WTC11 (cell line): ENCODE data around the gene ATF4. TPM values are rescaled to one million over a fixed set of nuclear protein-coding genes. Genes with fewer than 3 reads are reported as not detected.

Experiments
- ATAC-seq: fragments of 200-7000 bp; cut with Tn5 transposase; 2 replicates; pipeline ENCODE4 v1.10.0; 2021; ENCODE audit warnings: mild to moderate bottlenecking, moderate library complexity
- CTCF ChIA-PET: fragments of 300-600 bp; sonication (Branson Sonifier 250); formaldehyde crosslinking; loops from one replicate; lab custom pipeline; 2021; ENCODE audit warnings: antibody characterized with exemption; lab: Charles Lee
- POLR2A ChIA-PET: fragments of 350-600 bp; sonication (Branson Sonifier 250); formaldehyde crosslinking; loops from one replicate; lab custom pipeline; 2021; ENCODE audit warnings: antibody characterized with exemption; lab: Charles Lee
- DNase-seq: peaks from one replicate; pipeline ENCODE4 v3.0.0; 2021; ENCODE audit warnings: low spot score
- H3K27ac Mint-ChIP-seq: 2 replicates; pipeline ENCODE4 v1.8.0; 2021; ENCODE audit warnings: mixed read lengths
- H3K27me3 Mint-ChIP-seq: 2 replicates; pipeline ENCODE4 v1.8.0; 2021; ENCODE audit warnings: low read depth, mild to moderate bottlenecking, moderate library complexity, mixed read lengths
- H3K36me3 Mint-ChIP-seq: 2 replicates; pipeline ENCODE4 v1.8.0; 2021; ENCODE audit warnings: mixed read lengths
- H3K4me1 Mint-ChIP-seq: 2 replicates; pipeline ENCODE4 v1.8.0; 2022; ENCODE audit warnings: mixed read lengths
- H3K4me3 Mint-ChIP-seq: 2 replicates; pipeline ENCODE4 v1.8.0; 2021; ENCODE audit warnings: mild to moderate bottlenecking, moderate library complexity, mixed read lengths
- H3K9me3 Mint-ChIP-seq: 2 replicates; pipeline ENCODE4 v1.8.0; 2021; ENCODE audit warnings: mixed read lengths
- ATF1 ChIP-seq: sonication (generic); formaldehyde crosslinking; IDR thresholded peaks from 2 replicates; pipeline ENCODE4 v1.8.1; 2023; ENCODE audit warnings: mild to moderate bottlenecking, moderate library complexity, missing genetic modification reagents
- CREB1 ChIP-seq: sonication (generic); formaldehyde crosslinking; IDR thresholded peaks from 2 replicates; pipeline ENCODE4 v1.8.0; 2023; ENCODE audit warnings: mild to moderate bottlenecking, missing genetic modification reagents
- CREM ChIP-seq: sonication (generic); formaldehyde crosslinking; IDR thresholded peaks from 2 replicates; pipeline ENCODE4 v1.8.1; 2022; ENCODE audit warnings: mild to moderate bottlenecking, missing genetic modification reagents, moderate library complexity
- ELF4 ChIP-seq: sonication (generic); formaldehyde crosslinking; IDR thresholded peaks from 2 replicates; pipeline ENCODE4 v1.8.1; 2022; ENCODE audit warnings: low read depth, mild to moderate bottlenecking, moderate library complexity, missing genetic modification reagents
- ETV6 ChIP-seq: sonication (generic); formaldehyde crosslinking; IDR thresholded peaks from 2 replicates; pipeline ENCODE4 v1.8.1; 2022; ENCODE audit warnings: mild to moderate bottlenecking, missing genetic modification reagents
- GTF2I ChIP-seq: fragments of 250-450 bp; sonication (Bioruptor Pico); conservative IDR thresholded peaks from 2 replicates; pipeline ENCODE4 v1.4.0; 2021; ENCODE audit warnings: mild to moderate bottlenecking
- HMGA2 ChIP-seq: fragments of 250-450 bp; sonication (Bioruptor Pico); IDR thresholded peaks from 2 replicates; pipeline ENCODE4 v1.4.0; 2021; ENCODE audit warnings: mild to moderate bottlenecking, moderate library complexity
- JUN ChIP-seq: sonication (generic); formaldehyde crosslinking; IDR thresholded peaks from 2 replicates; pipeline ENCODE4 v1.8.0; 2023; ENCODE audit warnings: mild to moderate bottlenecking, missing genetic modification reagents
- ZBTB21 ChIP-seq: sonication (generic); formaldehyde crosslinking; IDR thresholded peaks from 2 replicates; pipeline ENCODE4 v1.8.1; 2023; ENCODE audit warnings: mild to moderate bottlenecking, missing genetic modification reagents, borderline replicate concordance
- ZMAT4 ChIP-seq: fragments of 250-450 bp; sonication (Bioruptor Pico); IDR thresholded peaks from 2 replicates; pipeline ENCODE4 v1.9.0; 2021; ENCODE audit warnings: mild to moderate bottlenecking
- ZNF138 ChIP-seq: sonication (generic); formaldehyde crosslinking; conservative IDR thresholded peaks from 2 replicates; pipeline ENCODE4 v1.8.1; 2022; ENCODE audit warnings: mild to moderate bottlenecking, moderate library complexity, missing genetic modification reagents
- ZNF263 ChIP-seq: sonication (generic); formaldehyde crosslinking; IDR thresholded peaks from 2 replicates; pipeline ENCODE4 v1.8.1; 2022; ENCODE audit warnings: low read depth, mild to moderate bottlenecking, moderate library complexity, missing genetic modification reagents
- ZNF416 ChIP-seq: fragments of 250-450 bp; sonication (Bioruptor Pico); IDR thresholded peaks from 2 replicates; pipeline ENCODE4 v1.9.0; 2021; ENCODE audit warnings: mild to moderate bottlenecking, inconsistent platforms
- ZNF512 ChIP-seq: sonication (generic); formaldehyde crosslinking; IDR thresholded peaks from 2 replicates; pipeline ENCODE4 v1.8.1; 2022; ENCODE audit warnings: missing genetic modification reagents, borderline replicate concordance
- total RNA-seq: library from RNA; stranded (reverse); gene quantifications from 3 replicates; pipeline ENCODE4 v1.2.3, GENCODE V29; 2021
- TF ChIP-seq, protein P1 (sequence below): sonication (generic); formaldehyde crosslinking; conservative IDR thresholded peaks from 2 replicates; pipeline ENCODE4 v1.8.1; 2023; ENCODE audit warnings: mild to moderate bottlenecking, low read depth, missing genetic modification reagents, moderate library complexity
- TF ChIP-seq, protein P2 (sequence below): sonication (generic); formaldehyde crosslinking; IDR thresholded peaks from 2 replicates; pipeline ENCODE4 v1.8.0; 2022; ENCODE audit warnings: mild to moderate bottlenecking, missing genetic modification reagents
- TF ChIP-seq, protein P3 (sequence below): sonication (generic); formaldehyde crosslinking; IDR thresholded peaks from 2 replicates; pipeline ENCODE4 v1.8.0; 2022; ENCODE audit warnings: missing genetic modification reagents
- TF ChIP-seq, protein P4 (sequence below): sonication (generic); formaldehyde crosslinking; IDR thresholded peaks from 2 replicates; pipeline ENCODE4 v1.8.1; 2022; ENCODE audit warnings: low read depth, missing genetic modification reagents, borderline replicate concordance
- TF ChIP-seq, protein P5 (sequence below): fragments of 250-450 bp; sonication (Bioruptor Pico); IDR thresholded peaks from 2 replicates; pipeline ENCODE4 v1.9.0; 2021; ENCODE audit warnings: mild to moderate bottlenecking, borderline replicate concordance
- TF ChIP-seq, protein P6 (sequence below): sonication (generic); formaldehyde crosslinking; IDR thresholded peaks from 2 replicates; pipeline ENCODE4 v1.8.1; 2023; ENCODE audit warnings: mild to moderate bottlenecking, missing genetic modification reagents, moderate library complexity

Gene ATF4
- total RNA-seq, 1 experiment from 2014 or later, result 460 TPM

DNA sequence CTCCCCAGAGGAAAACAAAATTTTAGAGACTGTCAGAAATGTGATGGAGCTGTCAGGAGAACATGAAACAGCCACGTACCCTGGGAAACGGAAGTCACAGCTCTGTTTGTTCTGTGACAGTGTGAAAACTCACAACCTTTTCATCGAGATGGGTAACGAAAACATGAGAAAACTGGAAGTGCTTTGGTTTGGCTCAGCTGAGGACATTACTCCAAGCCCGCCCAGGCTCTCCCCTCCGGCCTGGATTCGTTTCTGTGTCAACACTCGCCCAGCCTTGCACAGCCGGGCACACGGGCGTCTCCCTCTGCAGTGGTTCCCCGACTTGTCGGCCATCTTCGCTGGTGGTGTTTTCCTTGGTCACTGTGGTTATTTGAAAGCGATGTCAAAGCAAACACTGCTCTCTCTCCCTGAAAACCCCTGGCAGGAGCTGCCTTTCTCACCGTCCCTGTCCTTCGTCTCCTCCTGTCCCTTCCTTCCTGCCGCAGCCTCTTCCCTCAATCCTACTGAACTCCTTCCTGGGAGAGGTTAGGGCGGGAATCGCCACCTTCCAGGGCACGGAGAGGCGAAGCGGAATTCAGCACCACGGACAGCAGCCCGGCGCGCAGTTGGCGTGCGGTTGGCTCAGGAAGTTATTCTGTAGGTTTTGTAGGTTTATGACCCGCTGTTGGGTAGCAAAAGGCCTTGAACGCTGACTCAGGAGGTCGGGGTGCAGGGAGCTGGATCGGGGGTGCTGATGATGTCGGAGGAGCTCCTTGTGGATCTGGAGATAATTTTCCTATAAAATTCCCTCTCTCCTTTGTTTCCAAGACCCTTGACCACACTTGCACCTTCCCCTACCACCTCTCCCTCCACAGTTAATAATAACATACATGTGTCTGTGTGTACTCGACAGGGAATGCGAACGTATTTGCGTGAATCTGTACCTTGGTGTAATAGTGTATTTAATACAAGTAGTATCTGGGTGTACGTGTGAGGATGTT, 25.3 kb downstream of the ATF4 start:
- Mint-ChIP-seq H3K9me3 (no peaks in the 10 kb centered on the region), H3K27ac (no peak overlapping the region), H3K4me1 (peaks cover 14% of the 10 kb centered on the region), H3K27me3 (peaks cover 35% of the 10 kb centered on the region), H3K36me3 (no peaks in the 10 kb centered on the region), H3K4me3 (no peak overlapping the region)
- ATAC-seq (peak; percentile 78), DNase-seq (peak; percentile 82)
- CTCF ChIA-PET, result interaction anchor here (0.6 to 1.5 kb wide), 4 partner anchors 12 to 479 kb away, joined by 3 to 5 read pairs (median 4); no protein-coding TSS in a partner anchor
- POLR2A ChIA-PET, result no interaction called here
- TF ChIP-seq, protein P1, sequence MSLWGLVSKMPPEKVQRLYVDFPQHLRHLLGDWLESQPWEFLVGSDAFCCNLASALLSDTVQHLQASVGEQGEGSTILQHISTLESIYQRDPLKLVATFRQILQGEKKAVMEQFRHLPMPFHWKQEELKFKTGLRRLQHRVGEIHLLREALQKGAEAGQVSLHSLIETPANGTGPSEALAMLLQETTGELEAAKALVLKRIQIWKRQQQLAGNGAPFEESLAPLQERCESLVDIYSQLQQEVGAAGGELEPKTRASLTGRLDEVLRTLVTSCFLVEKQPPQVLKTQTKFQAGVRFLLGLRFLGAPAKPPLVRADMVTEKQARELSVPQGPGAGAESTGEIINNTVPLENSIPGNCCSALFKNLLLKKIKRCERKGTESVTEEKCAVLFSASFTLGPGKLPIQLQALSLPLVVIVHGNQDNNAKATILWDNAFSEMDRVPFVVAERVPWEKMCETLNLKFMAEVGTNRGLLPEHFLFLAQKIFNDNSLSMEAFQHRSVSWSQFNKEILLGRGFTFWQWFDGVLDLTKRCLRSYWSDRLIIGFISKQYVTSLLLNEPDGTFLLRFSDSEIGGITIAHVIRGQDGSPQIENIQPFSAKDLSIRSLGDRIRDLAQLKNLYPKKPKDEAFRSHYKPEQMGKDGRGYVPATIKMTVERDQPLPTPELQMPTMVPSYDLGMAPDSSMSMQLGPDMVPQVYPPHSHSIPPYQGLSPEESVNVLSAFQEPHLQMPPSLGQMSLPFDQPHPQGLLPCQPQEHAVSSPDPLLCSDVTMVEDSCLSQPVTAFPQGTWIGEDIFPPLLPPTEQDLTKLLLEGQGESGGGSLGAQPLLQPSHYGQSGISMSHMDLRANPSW (CRISPR knock-in tag), result no peak
- no peak for TF ChIP-seq ZNF416 (CRISPR knock-in tag)
- TF ChIP-seq ZNF263 (CRISPR knock-in tag), result no peak
- no peak for TF ChIP-seq GTF2I
- TF ChIP-seq, protein P2, sequence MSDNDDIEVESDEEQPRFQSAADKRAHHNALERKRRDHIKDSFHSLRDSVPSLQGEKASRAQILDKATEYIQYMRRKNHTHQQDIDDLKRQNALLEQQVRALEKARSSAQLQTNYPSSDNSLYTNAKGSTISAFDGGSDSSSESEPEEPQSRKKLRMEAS (CRISPR knock-in tag), result peak; percentile 87
- TF ChIP-seq ZNF138 (CRISPR knock-in tag), result peak; percentile 89; the same call in 1 of the 2 replicates
- TF ChIP-seq ETV6, result peak; percentile 97
- TF ChIP-seq ZNF512, result peak; percentile 68; the same call in 1 of the 2 replicates
- TF ChIP-seq, protein P3, sequence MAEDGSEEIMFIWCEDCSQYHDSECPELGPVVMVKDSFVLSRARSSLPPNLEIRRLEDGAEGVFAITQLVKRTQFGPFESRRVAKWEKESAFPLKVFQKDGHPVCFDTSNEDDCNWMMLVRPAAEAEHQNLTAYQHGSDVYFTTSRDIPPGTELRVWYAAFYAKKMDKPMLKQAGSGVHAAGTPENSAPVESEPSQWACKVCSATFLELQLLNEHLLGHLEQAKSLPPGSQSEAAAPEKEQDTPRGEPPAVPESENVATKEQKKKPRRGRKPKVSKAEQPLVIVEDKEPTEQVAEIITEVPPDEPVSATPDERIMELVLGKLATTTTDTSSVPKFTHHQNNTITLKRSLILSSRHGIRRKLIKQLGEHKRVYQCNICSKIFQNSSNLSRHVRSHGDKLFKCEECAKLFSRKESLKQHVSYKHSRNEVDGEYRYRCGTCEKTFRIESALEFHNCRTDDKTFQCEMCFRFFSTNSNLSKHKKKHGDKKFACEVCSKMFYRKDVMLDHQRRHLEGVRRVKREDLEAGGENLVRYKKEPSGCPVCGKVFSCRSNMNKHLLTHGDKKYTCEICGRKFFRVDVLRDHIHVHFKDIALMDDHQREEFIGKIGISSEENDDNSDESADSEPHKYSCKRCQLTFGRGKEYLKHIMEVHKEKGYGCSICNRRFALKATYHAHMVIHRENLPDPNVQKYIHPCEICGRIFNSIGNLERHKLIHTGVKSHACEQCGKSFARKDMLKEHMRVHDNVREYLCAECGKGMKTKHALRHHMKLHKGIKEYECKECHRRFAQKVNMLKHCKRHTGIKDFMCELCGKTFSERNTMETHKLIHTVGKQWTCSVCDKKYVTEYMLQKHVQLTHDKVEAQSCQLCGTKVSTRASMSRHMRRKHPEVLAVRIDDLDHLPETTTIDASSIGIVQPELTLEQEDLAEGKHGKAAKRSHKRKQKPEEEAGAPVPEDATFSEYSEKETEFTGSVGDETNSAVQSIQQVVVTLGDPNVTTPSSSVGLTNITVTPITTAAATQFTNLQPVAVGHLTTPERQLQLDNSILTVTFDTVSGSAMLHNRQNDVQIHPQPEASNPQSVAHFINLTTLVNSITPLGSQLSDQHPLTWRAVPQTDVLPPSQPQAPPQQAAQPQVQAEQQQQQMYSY (CRISPR knock-in tag), result no peak; the same call in 1 of the 2 replicates
- no peak for TF ChIP-seq HMGA2
- TF ChIP-seq, protein P4, sequence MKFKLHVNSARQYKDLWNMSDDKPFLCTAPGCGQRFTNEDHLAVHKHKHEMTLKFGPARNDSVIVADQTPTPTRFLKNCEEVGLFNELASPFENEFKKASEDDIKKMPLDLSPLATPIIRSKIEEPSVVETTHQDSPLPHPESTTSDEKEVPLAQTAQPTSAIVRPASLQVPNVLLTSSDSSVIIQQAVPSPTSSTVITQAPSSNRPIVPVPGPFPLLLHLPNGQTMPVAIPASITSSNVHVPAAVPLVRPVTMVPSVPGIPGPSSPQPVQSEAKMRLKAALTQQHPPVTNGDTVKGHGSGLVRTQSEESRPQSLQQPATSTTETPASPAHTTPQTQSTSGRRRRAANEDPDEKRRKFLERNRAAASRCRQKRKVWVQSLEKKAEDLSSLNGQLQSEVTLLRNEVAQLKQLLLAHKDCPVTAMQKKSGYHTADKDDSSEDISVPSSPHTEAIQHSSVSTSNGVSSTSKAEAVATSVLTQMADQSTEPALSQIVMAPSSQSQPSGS (CRISPR knock-in tag), result peak; percentile 59; the same call in 1 of the 2 replicates
- TF ChIP-seq ZMAT4 (CRISPR knock-in tag), result no peak
- peak; percentile 88 for TF ChIP-seq CREB1
- TF ChIP-seq ELF4 (CRISPR knock-in tag), result no peak
- TF ChIP-seq, protein P5, sequence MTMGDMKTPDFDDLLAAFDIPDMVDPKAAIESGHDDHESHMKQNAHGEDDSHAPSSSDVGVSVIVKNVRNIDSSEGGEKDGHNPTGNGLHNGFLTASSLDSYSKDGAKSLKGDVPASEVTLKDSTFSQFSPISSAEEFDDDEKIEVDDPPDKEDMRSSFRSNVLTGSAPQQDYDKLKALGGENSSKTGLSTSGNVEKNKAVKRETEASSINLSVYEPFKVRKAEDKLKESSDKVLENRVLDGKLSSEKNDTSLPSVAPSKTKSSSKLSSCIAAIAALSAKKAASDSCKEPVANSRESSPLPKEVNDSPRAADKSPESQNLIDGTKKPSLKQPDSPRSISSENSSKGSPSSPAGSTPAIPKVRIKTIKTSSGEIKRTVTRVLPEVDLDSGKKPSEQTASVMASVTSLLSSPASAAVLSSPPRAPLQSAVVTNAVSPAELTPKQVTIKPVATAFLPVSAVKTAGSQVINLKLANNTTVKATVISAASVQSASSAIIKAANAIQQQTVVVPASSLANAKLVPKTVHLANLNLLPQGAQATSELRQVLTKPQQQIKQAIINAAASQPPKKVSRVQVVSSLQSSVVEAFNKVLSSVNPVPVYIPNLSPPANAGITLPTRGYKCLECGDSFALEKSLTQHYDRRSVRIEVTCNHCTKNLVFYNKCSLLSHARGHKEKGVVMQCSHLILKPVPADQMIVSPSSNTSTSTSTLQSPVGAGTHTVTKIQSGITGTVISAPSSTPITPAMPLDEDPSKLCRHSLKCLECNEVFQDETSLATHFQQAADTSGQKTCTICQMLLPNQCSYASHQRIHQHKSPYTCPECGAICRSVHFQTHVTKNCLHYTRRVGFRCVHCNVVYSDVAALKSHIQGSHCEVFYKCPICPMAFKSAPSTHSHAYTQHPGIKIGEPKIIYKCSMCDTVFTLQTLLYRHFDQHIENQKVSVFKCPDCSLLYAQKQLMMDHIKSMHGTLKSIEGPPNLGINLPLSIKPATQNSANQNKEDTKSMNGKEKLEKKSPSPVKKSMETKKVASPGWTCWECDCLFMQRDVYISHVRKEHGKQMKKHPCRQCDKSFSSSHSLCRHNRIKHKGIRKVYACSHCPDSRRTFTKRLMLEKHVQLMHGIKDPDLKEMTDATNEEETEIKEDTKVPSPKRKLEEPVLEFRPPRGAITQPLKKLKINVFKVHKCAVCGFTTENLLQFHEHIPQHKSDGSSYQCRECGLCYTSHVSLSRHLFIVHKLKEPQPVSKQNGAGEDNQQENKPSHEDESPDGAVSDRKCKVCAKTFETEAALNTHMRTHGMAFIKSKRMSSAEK (CRISPR knock-in tag), result no peak
- peak; percentile 92; the same call in 1 of the 2 replicates for TF ChIP-seq ZBTB21
- TF ChIP-seq ATF1 (CRISPR knock-in tag), result no peak
- TF ChIP-seq, protein P6, sequence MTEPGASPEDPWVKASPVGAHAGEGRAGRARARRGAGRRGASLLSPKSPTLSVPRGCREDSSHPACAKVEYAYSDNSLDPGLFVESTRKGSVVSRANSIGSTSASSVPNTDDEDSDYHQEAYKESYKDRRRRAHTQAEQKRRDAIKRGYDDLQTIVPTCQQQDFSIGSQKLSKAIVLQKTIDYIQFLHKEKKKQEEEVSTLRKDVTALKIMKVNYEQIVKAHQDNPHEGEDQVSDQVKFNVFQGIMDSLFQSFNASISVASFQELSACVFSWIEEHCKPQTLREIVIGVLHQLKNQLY (CRISPR knock-in tag), result no peak
- TF ChIP-seq JUN (CRISPR knock-in tag), result peak; percentile 93
- no peak for TF ChIP-seq CREM
